RWPE2 (cell line): ENCODE measurements around the gene MUC4.

Experiments used
- ATAC-seq: fragments of 200-7000 bp; cut with Tn5 transposase; 3 replicates; pipeline ENCODE4 v1.9.1; 2021; ENCODE audit warnings: low read depth
- DNase-seq: peaks from one replicate; pipeline ENCODE4 v3.0.0-alpha.2; 2020; ENCODE audit warnings: low spot score
- H3K27ac ChIP-seq: fragments of 450-650 bp; 2 replicates; pipeline ENCODE4 v1.5.1; 2017; ENCODE audit warnings: mild to moderate bottlenecking; ENCODE audit not compliant: poor library complexity, severe bottlenecking
- H3K27me3 ChIP-seq: fragments of 250-450 bp; sonication (Bioruptor Pico); 2 replicates; pipeline ENCODE4 v1.5.1; 2021; ENCODE audit warnings: mild to moderate bottlenecking, moderate library complexity; ENCODE audit not compliant: insufficient read depth, poor library complexity, severe bottlenecking
- H3K36me3 ChIP-seq: fragments of 250-450 bp; sonication (Bioruptor Pico); 2 replicates; pipeline ENCODE4 v1.5.1; 2020; ENCODE audit warnings: low read depth, mild to moderate bottlenecking, moderate library complexity
- H3K4me1 ChIP-seq: fragments of 250-450 bp; sonication (Bioruptor Pico); 2 replicates; pipeline ENCODE4 v1.5.1; 2021; ENCODE audit warnings: mild to moderate bottlenecking, moderate library complexity; ENCODE audit not compliant: insufficient read depth, poor library complexity, severe bottlenecking
- H3K4me3 ChIP-seq: fragments of 250-450 bp; sonication (Bioruptor Pico); 2 replicates; pipeline ENCODE4 v1.5.1; 2021; ENCODE audit warnings: mild to moderate bottlenecking, moderate library complexity; ENCODE audit not compliant: severe bottlenecking
- H3K9me3 ChIP-seq: fragments of 250-450 bp; sonication (Bioruptor Pico); 2 replicates; pipeline ENCODE4 v1.5.1; 2021; ENCODE audit warnings: mild to moderate bottlenecking, moderate library complexity; ENCODE audit not compliant: severe bottlenecking
- CTCF ChIP-seq: fragments of 450-650 bp; IDR thresholded peaks from one replicate; pipeline ENCODE4 v1.5.1; 2017; ENCODE audit warnings: mild to moderate bottlenecking, moderate library complexity; ENCODE audit not compliant: poor library complexity, severe bottlenecking

MUC4 gene

GRCh38 chr3:195856410-195857084 is 44.8 kb upstream of the MUC4 start:
- Histone ChIP-seq H3K27me3 (no peaks in the 10 kb centered on the region), H3K4me1 (no peaks in the 10 kb centered on the region), H3K9me3 (no peaks in the 10 kb centered on the region), H3K36me3 (no peaks in the 10 kb centered on the region), H3K27ac (no peak overlapping the region), H3K4me3 (no peak overlapping the region)
- ATAC-seq (no peak), DNase-seq (no peak)
- TF ChIP-seq CTCF, result no peak

GRCh38 chr3:195855471-195856409 is 44.0 kb upstream of the MUC4 start:
- DNase-seq (no peak), ATAC-seq (peak; percentile 54; the same call in 2 of the 3 replicates)
- no peaks in the 10 kb centered on the region for H3K4me1 ChIP-seq
- H3K9me3 ChIP-seq, result no peaks in the 10 kb centered on the region
- no peak overlapping the region for H3K27ac ChIP-seq
- no peaks in the 10 kb centered on the region for H3K36me3 ChIP-seq
- H3K4me3 ChIP-seq, result no peak overlapping the region
- H3K27me3 ChIP-seq, result no peaks in the 10 kb centered on the region
- peak; percentile 65 for TF ChIP-seq CTCF

GRCh38 chr3:195854628-195855294 is 43.0 kb upstream of the MUC4 start:
- H3K4me1 ChIP-seq, result no peaks in the 10 kb centered on the region

GRCh38 chr3:195853996-195854395 is 42.3 kb upstream of the MUC4 start:
- no peak for ATAC-seq
- Histone ChIP-seq H3K27me3 (no peaks in the 10 kb centered on the region), H3K9me3 (no peaks in the 10 kb centered on the region), H3K27ac (no peak overlapping the region), H3K4me3 (no peak overlapping the region), H3K4me1 (no peaks in the 10 kb centered on the region), H3K36me3 (no peaks in the 10 kb centered on the region)
- no peak for TF ChIP-seq CTCF
- no peak for DNase-seq

More at GRCh38 chr3:195854628-195855294, 43.0 kb upstream of the MUC4 start:
- Histone ChIP-seq H3K27ac (no peak overlapping the region), H3K36me3 (no peaks in the 10 kb centered on the region), H3K27me3 (no peaks in the 10 kb centered on the region), H3K4me3 (no peak overlapping the region), H3K9me3 (no peaks in the 10 kb centered on the region)
- no peak for TF ChIP-seq CTCF
- ATAC-seq, result no peak
- DNase-seq, result no peak
